Tibial artery (tissue), 4 donors: ENCODE data around the gene PTPRD.

Source experiments
- DNase-seq, 2 donors: peaks; one replicate each; pipeline ENCODE4 v3.0.0-alpha.2; 2019
- H3K27ac ChIP-seq, 2 donors: fragments of 200-600 bp; sonication (generic) in 1 of 2; 1 replicate in 1 of 2; 2 replicates in 1 of 2; pipeline ENCODE4 v1.5.1; 2018 to 2019; ENCODE audit warnings: mild to moderate bottlenecking in 1 of 2
- H3K27me3 ChIP-seq, 2 donors: fragments of 200-600 bp; sonication (generic) in 1 of 2; one replicate each; pipeline versions ENCODE4 v1.5.1 to v1.6.0; 2016 to 2019
- H3K36me3 ChIP-seq, 3 donors: fragments of 200-600 bp; sonication (generic) in 2 of 3; one replicate each; pipeline ENCODE4 v1.5.1; 2016 to 2019; ENCODE audit warnings: mild to moderate bottlenecking in 2 of 3
- H3K4me1 ChIP-seq, 4 donors: fragments of 200-600 bp; sonication (generic) in 2 of 4; 1 replicate in 3 of 4; 2 replicates in 1 of 4; pipeline ENCODE4 v1.5.1; 2016 to 2019
- H3K4me3 ChIP-seq, 2 donors: fragments of 200-600 bp; sonication (generic) in 1 of 2; 1 replicate in 1 of 2; 2 replicates in 1 of 2; pipeline ENCODE4 v1.5.1; 2018 to 2019; ENCODE audit warnings: mild to moderate bottlenecking in 2 of 2
- H3K9me3 ChIP-seq, 3 donors: fragments of 200-600 bp; sonication (generic) in 1 of 3; one replicate each; pipeline ENCODE4 v1.5.1; 2016 to 2019
- CTCF ChIP-seq, 2 experiments: fragments of 200-600 bp in 1 of 2; fragments of 450-650 bp in 1 of 2; IDR thresholded peaks; one replicate each; pipeline ENCODE4 v1.5.1; 2017 to 2019; ENCODE audit warnings: antibody characterized with exemption in 2 of 2, mild to moderate bottlenecking in 1 of 2, moderate library complexity in 1 of 2
- intact Hi-C: fragments of 100-400 bp; cut with DNase I; formaldehyde crosslinking; loops from one replicate; pipeline ENCODE4 v1.15.0; 2023; ENCODE audit warnings: low total_unique reads

PTPRD gene

GRCh38 chr9:8570776-8571175 is 2042.0 kb downstream of the PTPRD start:
- intact Hi-C loops: no loop called here
- H3K4me1 ChIP-seq: no peaks in the 10 kb centered on the region
- no peak for DNase-seq
- H3K36me3 ChIP-seq: no peaks in the 10 kb centered on the region
- TF ChIP-seq CTCF (IDR thresholded peaks at IDR 0.05): no peak
- H3K4me3 ChIP-seq: no peak overlapping the region
- no peaks in the 10 kb centered on the region for H3K9me3 ChIP-seq
- H3K27me3 ChIP-seq: no peaks in the 10 kb centered on the region
- H3K27ac ChIP-seq: no peak overlapping the region

- Histone ChIP-seq H3K9me3 (no peaks in the 10 kb centered on the region), H3K27ac (no peak overlapping the region), H3K36me3 (no peaks in the 10 kb centered on the region), H3K4me1 (no peaks in the 10 kb centered on the region), H3K27me3 (no peaks in the 10 kb centered on the region), H3K4me3 (no peak overlapping the region)
- intact Hi-C loops: no loop called here
- no peak for DNase-seq
- TF ChIP-seq CTCF (IDR thresholded peaks at IDR 0.05): no peak
These were observed 2043.0 kb downstream of the PTPRD start for GRCh38 chr9:8569823-8570222.

- no peak for DNase-seq
- intact Hi-C loops: no loop called here
- H3K27ac ChIP-seq: no peak overlapping the region
These were observed 2044.7 kb downstream of the PTPRD start for GRCh38 chr9:8567963-8568579.

GRCh38 chr9:8564960-8565359 is 2047.8 kb downstream of the PTPRD start:
- DNase-seq: no peak
- no peak for TF ChIP-seq CTCF (IDR thresholded peaks at IDR 0.05)
- H3K27ac ChIP-seq: no peak overlapping the region
- intact Hi-C loops: no loop called here
- H3K9me3 ChIP-seq: no peaks in the 10 kb centered on the region
- H3K36me3 ChIP-seq: no peaks in the 10 kb centered on the region
- no peaks in the 10 kb centered on the region for H3K4me1 ChIP-seq
- H3K4me3 ChIP-seq: no peak overlapping the region
- H3K27me3 ChIP-seq: no peaks in the 10 kb centered on the region

More at GRCh38 chr9:8567963-8568579, 2044.7 kb downstream of the PTPRD start:
- H3K9me3 ChIP-seq: no peaks in the 10 kb centered on the region
- no peak for TF ChIP-seq CTCF (IDR thresholded peaks at IDR 0.05)
- no peaks in the 10 kb centered on the region for H3K36me3 ChIP-seq
- H3K4me3 ChIP-seq: no peak overlapping the region
- no peaks in the 10 kb centered on the region for H3K4me1 ChIP-seq
- H3K27me3 ChIP-seq: no peaks in the 10 kb centered on the region

- no peaks in the 10 kb centered on the region for H3K27me3 ChIP-seq
- no peaks in the 10 kb centered on the region for H3K9me3 ChIP-seq
- no peak overlapping the region for H3K27ac ChIP-seq
- intact Hi-C loops: no loop called here
- no peak for TF ChIP-seq CTCF (IDR thresholded peaks at IDR 0.05)
- no peaks in the 10 kb centered on the region for H3K36me3 ChIP-seq
- H3K4me3 ChIP-seq: no peak overlapping the region
- no peak for DNase-seq
- H3K4me1 ChIP-seq: no peaks in the 10 kb centered on the region
These were observed 2052.0 kb downstream of the PTPRD start for GRCh38 chr9:8560560-8561525.
